ENCODE measurements around the gene SPAG4.

GRCh38 chr20:35648836-35649235 lies 33.2 kb downstream of the SPAG4 start:
- TF ChIP-seq CTCF (IDR thresholded peaks at IDR 0.05) = no peak
- TF ChIP-seq POLR2A (IDR thresholded peaks at IDR 0.05) = no peak
